Measurements from ENCODE around the gene GALNT10. TPM values are rescaled to one million over a fixed set of nuclear protein-coding genes. Genes with fewer than 3 reads are reported as not detected.

The GALNT10 gene
- total and polyA plus RNA-seq, 10 of the 15 experiments (the other 5 are each of a cell fraction or from before 2014, with no cell fraction given), result 3.9 to 35.4 (median 15.5) TPM

DNA sequence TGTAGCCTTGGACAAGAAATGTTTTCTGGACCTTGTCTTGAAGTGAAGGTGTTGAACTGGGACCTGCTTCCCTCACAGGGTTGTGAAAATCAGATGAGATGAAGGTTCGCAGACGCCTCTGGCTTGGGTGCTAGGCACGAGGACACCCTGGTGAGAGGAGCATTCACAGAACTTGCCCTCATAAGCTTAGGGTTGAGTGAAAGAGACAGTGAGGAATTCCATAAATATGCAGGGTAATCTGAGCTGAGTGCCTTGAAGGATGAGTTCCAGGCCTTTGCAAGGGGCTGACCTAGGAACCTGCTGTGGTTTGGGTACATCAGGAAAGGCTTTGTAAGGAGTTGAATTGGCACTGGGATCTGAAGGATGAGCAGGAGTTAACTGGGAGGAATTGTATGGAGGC is 179.6 kb downstream of the GALNT10 start (continued):
- TF ChIP-seq BCL3 (IDR thresholded peaks at IDR 0.05; ENCODE audit: borderline replicate concordance, insufficient read depth, low read depth, low read length, poor library complexity, severe bottlenecking), result no peak
- TF ChIP-seq RAD21 (IDR thresholded peaks at IDR 0.05; ENCODE audit: insufficient read depth, low read depth, low read length), result no peak
- no peak for TF ChIP-seq HSF1 (IDR thresholded peaks at IDR 0.05; ENCODE audit: low read depth, low read length)
- TF ChIP-seq CHD4 (IDR thresholded peaks at IDR 0.05), result no peak
- no peak for TF ChIP-seq MEF2B (IDR thresholded peaks at IDR 0.05; ENCODE audit: partially characterized antibody, poor library complexity, severe bottlenecking)
- TF ChIP-seq STAT3 (IDR thresholded peaks at IDR 0.05; ENCODE audit: low read depth, low read length), result no peak
- TF ChIP-seq GABPA (IDR thresholded peaks at IDR 0.05; ENCODE audit: low read depth), result no peak

DNA sequence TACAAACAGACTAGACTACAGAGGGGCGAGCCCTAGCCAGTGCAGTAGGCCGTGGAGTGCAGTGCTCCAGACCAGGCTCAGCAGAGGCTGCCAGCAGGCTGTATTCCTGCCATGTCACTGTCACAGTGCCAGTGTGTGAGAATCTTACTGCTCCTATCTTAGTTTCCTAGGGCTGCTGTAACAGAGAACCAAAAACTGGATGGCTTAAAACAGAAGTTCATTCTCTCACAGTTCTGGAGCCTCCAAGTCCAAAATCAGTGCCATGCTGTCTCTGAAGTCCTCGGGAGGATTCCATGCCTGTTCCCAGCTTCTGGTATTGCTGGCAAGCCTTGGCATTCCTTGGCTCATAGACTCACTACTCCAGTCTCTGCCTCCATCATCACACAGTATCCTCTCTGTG is 180.3 kb downstream of the GALNT10 start:
- Histone ChIP-seq H3K4me2 (ENCODE audit: control insufficient read depth, insufficient read depth) (no peak overlapping the region), H3K9me3 (replicated peaks; ENCODE audit: control insufficient read depth, insufficient read depth, low read length) (no peaks in the 10 kb centered on the region), H3K36me3 (ENCODE audit: control insufficient read depth in 2 of 2, insufficient read depth in 2 of 2, low read length in 1 of 2) (peaks cover 0 to 2% of the 10 kb centered on the region in 2 experiments; a peak in 2 of 4 replicates), H3K4me3 (no peak overlapping the region), H3K79me2 (ENCODE audit: control insufficient read depth, insufficient read depth, low read length) (no peaks in the 10 kb centered on the region), H3K27ac (ENCODE audit: control insufficient read depth, insufficient read depth) (no peak overlapping the region), H3K4me1 (ENCODE audit: control insufficient read depth, insufficient read depth, low read length) (no peaks in the 10 kb centered on the region), H3K27me3 (replicated peaks in 1 of 2; ENCODE audit: control insufficient read depth in 2 of 2, insufficient read depth in 2 of 2, low read length in 1 of 2) (no peaks in the 10 kb centered on the region), H2AFZ (ENCODE audit: control insufficient read depth, low read depth, low read length) (no peak overlapping the region), H3K9ac (ENCODE audit: control insufficient read depth, insufficient read depth, low read length) (no peak overlapping the region), H4K20me1 (ENCODE audit: control insufficient read depth, insufficient read depth) (no peaks in the 10 kb centered on the region)
- ChIA-PET RAD21 (ENCODE audit: unreplicated experiment) (no interaction called here), POLR2A (interaction anchor here (0.5 kb wide), 1 partner anchor 158 kb away, joined by 4 read pairs; no protein-coding TSS in a partner anchor), CTCF (no interaction called here), SMC1A (ENCODE audit: uncharacterized antibody, unreplicated experiment) (no interaction called here)
- ATAC-seq, result no peak
- in situ Hi-C loops (cut with MboI), result no loop called here
- intact Hi-C loops (cut with micrococcal nuclease; ENCODE audit: unreplicated experiment), result no loop called here
- BruUV-seq (replicated peaks), result no TSS peak
- TF ChIP-seq RUNX3 (IDR thresholded peaks at IDR 0.05; ENCODE audit: low read length) (no peak), FOXM1 (IDR thresholded peaks at IDR 0.05; ENCODE audit: low read depth, low read length) (no peak)
- no peak for DNase-seq (ENCODE audit: low read depth, low spot score)
- no peak for FAIRE-seq
- 69% methylated on average over 3 of the region's 3 CpGs for WGBS (ENCODE audit: insufficient coverage, insufficient replicate concordance, low lambda C conversion rate, missing lambda C conversion rate)
